ENCODE data around the gene KCNJ11. TPM values are rescaled to one million over a fixed set of nuclear protein-coding genes. Genes with fewer than 3 reads are reported as not detected.
"Not testable (repeated sequence)": the region's sequence is repeated elsewhere in the genome, so short reads cannot be mapped to it uniquely, and the experiment has no call there.

KCNJ11 gene
- 10 to 100 TPM in 1 of 3 donors, 1 to 10 TPM in 2; 1.5 to 12.3 (median 1.7) TPM for polyA plus RNA-seq

GRCh38 chr11:17388609-17389210, at the start of gene KCNJ11:
KCNJ11 (minus strand) TSS chr11:17388659; CDS start chr11:17388091, 568 bp downstream.
- 3 to 5% (median 5%) methylated on average over 46 to 53 of the region's 53 CpGs for WGBS, 3 donors
- no peak within 1 kb of the TSS for H3K27ac ChIP-seq (ENCODE audit: low read depth, low read length)

GRCh38 chr11:17437366-17437765, 48.9 kb upstream of the KCNJ11 start:
- WGBS, 3 donors = 57 to 72% (median 70%) methylated on average over 3 of the region's 3 CpGs
- no peak overlapping the region for H3K27ac ChIP-seq (ENCODE audit: low read depth, low read length)

GRCh38 chr11:17434108-17434507, 45.6 kb upstream of the KCNJ11 start:
- 85 to 92% (median 91%) methylated on average over 4 of the region's 4 CpGs for WGBS, 3 donors
- H3K27ac ChIP-seq (ENCODE audit: low read depth, low read length) = no peak overlapping the region

GRCh38 chr11:17432002-17432401, 43.5 kb upstream of the KCNJ11 start:
- H3K27ac ChIP-seq (ENCODE audit: low read depth, low read length) = no peak overlapping the region
- WGBS, 3 donors = 59 to 80% (median 70%) methylated on average over 7 of the region's 7 CpGs

GRCh38 chr11:17431139-17431538, 42.7 kb upstream of the KCNJ11 start:
- no peak overlapping the region for H3K27ac ChIP-seq (ENCODE audit: low read depth, low read length)
- 27 to 60% (median 32%) methylated on average over 8 of the region's 8 CpGs for WGBS, 3 donors

GRCh38 chr11:17430616-17431015, 42.2 kb upstream of the KCNJ11 start:
- H3K27ac ChIP-seq (ENCODE audit: low read depth, low read length) = no peak overlapping the region
- WGBS, 3 donors = 86 to 94% (median 89%) methylated on average over 13 of the region's 13 CpGs

GRCh38 chr11:17428925-17429324, 40.5 kb upstream of the KCNJ11 start:
- H3K27ac ChIP-seq (ENCODE audit: low read depth, low read length) = no peak overlapping the region
- 70 to 85% (median 78%) methylated on average over 3 of the region's 3 CpGs for WGBS, 3 donors

- no peak overlapping the region for H3K27ac ChIP-seq (ENCODE audit: low read depth, low read length)
- WGBS, 3 donors = 95 to 99% (median 96%) methylated on average over 11 of the region's 11 CpGs
Observed at GRCh38 chr11:17428261-17428660, 39.8 kb upstream of the KCNJ11 start.

- WGBS, 3 donors = 48 to 83% (median 66%) methylated on average over 5 of the region's 5 CpGs
- not testable (repeated sequence) for H3K27ac ChIP-seq (ENCODE audit: low read depth, low read length)
Observed at GRCh38 chr11:17426233-17426632, 37.8 kb upstream of the KCNJ11 start.

- WGBS, 3 donors = 61 to 81% (median 80%) methylated on average over 11 of the region's 11 CpGs
Observed at GRCh38 chr11:17423533-17424310, 35.3 kb upstream of the KCNJ11 start.

GRCh38 chr11:17421781-17422180, 33.3 kb upstream of the KCNJ11 start:
- WGBS, 3 donors = 64 to 81% (median 72%) methylated on average over 4 of the region's 4 CpGs
- H3K27ac ChIP-seq (ENCODE audit: low read depth, low read length) = no peak overlapping the region

More at GRCh38 chr11:17423533-17424310, 35.3 kb upstream of the KCNJ11 start:
- H3K27ac ChIP-seq (ENCODE audit: low read depth, low read length) = no peak overlapping the region

- H3K27ac ChIP-seq (ENCODE audit: low read depth, low read length) = no peak overlapping the region
- 65 to 91% (median 69%) methylated on average over 2 of the region's 2 CpGs for WGBS, 3 donors
Observed at GRCh38 chr11:17418444-17419081, 30.1 kb upstream of the KCNJ11 start.

- 64 to 77% (median 71%) methylated on average over 2 of the region's 2 CpGs for WGBS, 3 donors
- H3K27ac ChIP-seq (ENCODE audit: low read depth, low read length) = no peak overlapping the region
Observed at GRCh38 chr11:17416492-17416891, 28.0 kb upstream of the KCNJ11 start.

GRCh38 chr11:17415523-17416104, 27.2 kb upstream of the KCNJ11 start:
- no peak overlapping the region for H3K27ac ChIP-seq (ENCODE audit: low read depth, low read length)
- WGBS, 3 donors = 75 to 87% (median 83%) methylated on average over 6 of the region's 6 CpGs

GRCh38 chr11:17414992-17415391, 26.5 kb upstream of the KCNJ11 start:
- WGBS, 3 donors = 92 to 97% (median 95%) methylated on average over 5 of the region's 5 CpGs
- no peak overlapping the region for H3K27ac ChIP-seq (ENCODE audit: low read depth, low read length)

GRCh38 chr11:17414317-17414737, 25.9 kb upstream of the KCNJ11 start:
- H3K27ac ChIP-seq (ENCODE audit: low read depth, low read length) = no peak overlapping the region
- 52 to 74% (median 65%) methylated on average over 8 of the region's 8 CpGs for WGBS, 3 donors

GRCh38 chr11:17413414-17414316, 25.2 kb upstream of the KCNJ11 start:
- no peak overlapping the region for H3K27ac ChIP-seq (ENCODE audit: low read depth, low read length)
- WGBS, 3 donors = 35 to 85% (median 82%) methylated on average over 15 of the region's 15 CpGs
